GDM1 (cell line): ENCODE data around the gene RERE.

Source experiments
- DNase-seq: peaks from one replicate; lab custom pipeline; 2025; lab: John Stamatoyannopoulos, UW

RERE gene

GRCh38 chr1:8473121-8473875 lies 344.1 kb downstream of the RERE start:
- no peak for DNase-seq

- no peak for DNase-seq
Observed at GRCh38 chr1:8472668-8473067, 344.8 kb downstream of the RERE start.

GRCh38 chr1:8471451-8471850 lies 346.0 kb downstream of the RERE start:
- no peak for DNase-seq

GRCh38 chr1:8468751-8469150 lies 348.7 kb downstream of the RERE start:
- DNase-seq, result no peak

GRCh38 chr1:8467308-8467707 lies 350.1 kb downstream of the RERE start:
- DNase-seq, result no peak

GRCh38 chr1:8465692-8466091 lies 351.7 kb downstream of the RERE start:
- no peak for DNase-seq

GRCh38 chr1:8465013-8465412 lies 352.4 kb downstream of the RERE start:
- DNase-seq, result no peak

GRCh38 chr1:8464377-8464776 lies 353.1 kb downstream of the RERE start:
- no peak for DNase-seq

- no peak for DNase-seq
Observed at GRCh38 chr1:8463144-8463927, 354.1 kb downstream of the RERE start.

GRCh38 chr1:8462371-8462892 lies 355.0 kb downstream of the RERE start:
- no peak for DNase-seq

- no peak for DNase-seq
Observed at GRCh38 chr1:8461351-8462110, 355.9 kb downstream of the RERE start.

- DNase-seq, result no peak
Observed at GRCh38 chr1:8460784-8461183, 356.7 kb downstream of the RERE start.

GRCh38 chr1:8460132-8460544 lies 357.3 kb downstream of the RERE start:
- no peak for DNase-seq

GRCh38 chr1:8458607-8459006 lies 358.8 kb downstream of the RERE start:
- no peak for DNase-seq

- DNase-seq, result no peak
Observed at GRCh38 chr1:8457760-8458381, 359.6 kb downstream of the RERE start.

GRCh38 chr1:8456991-8457390 lies 360.4 kb downstream of the RERE start:
- DNase-seq, result no peak

- DNase-seq, result no peak
Observed at GRCh38 chr1:8456308-8456912, 361.0 kb downstream of the RERE start.

GRCh38 chr1:8455700-8456307 lies 361.6 kb downstream of the RERE start:
- DNase-seq, result no peak

- no peak for DNase-seq
Observed at GRCh38 chr1:8450312-8450711, 367.1 kb downstream of the RERE start.

GRCh38 chr1:8448911-8449661 lies 368.4 kb downstream of the RERE start:
- no peak for DNase-seq
